ENCODE data around the gene IGFBP5.

The IGFBP5 gene, protein sequence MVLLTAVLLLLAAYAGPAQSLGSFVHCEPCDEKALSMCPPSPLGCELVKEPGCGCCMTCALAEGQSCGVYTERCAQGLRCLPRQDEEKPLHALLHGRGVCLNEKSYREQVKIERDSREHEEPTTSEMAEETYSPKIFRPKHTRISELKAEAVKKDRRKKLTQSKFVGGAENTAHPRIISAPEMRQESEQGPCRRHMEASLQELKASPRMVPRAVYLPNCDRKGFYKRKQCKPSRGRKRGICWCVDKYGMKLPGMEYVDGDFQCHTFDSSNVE

DNA sequence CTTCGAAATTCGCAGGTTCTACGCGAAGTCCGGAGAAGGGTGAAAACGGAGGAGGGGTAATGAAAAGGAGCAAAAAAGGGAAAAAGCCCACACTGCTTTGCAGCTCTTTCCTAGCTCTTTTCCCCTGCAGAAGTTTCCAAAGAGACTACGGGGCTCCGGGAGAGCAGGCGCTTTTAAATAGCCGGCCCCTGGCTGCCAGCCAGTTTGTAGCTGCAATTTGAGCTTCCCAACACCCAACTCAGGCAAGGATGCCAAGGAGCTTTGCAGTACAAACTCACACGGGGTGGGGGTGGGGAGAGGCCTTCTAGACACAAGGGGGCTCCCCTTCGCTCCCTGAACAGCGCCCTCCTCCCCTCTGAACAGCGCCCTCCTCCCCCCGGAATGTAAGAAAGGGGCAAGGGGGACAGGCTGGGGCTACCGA lies at the start of gene IGFBP5:
IGFBP5 (minus strand) TSS at position 149 of the 421 bp plus-strand sequence. CDS start 774 bp downstream, outside the sequence.
- in situ Hi-C loops (cut with MboI; ENCODE audit: low sequenced_read_pairs): no loop called here

- in situ Hi-C loops (cut with MboI; ENCODE audit: low sequenced_read_pairs): no loop called here
These were observed 48.4 kb upstream of the IGFBP5 start for GRCh38 chr2:216743781-216744180.

GRCh38 chr2:216742411-216742810 lies 47.1 kb upstream of the IGFBP5 start:
- in situ Hi-C loops (cut with MboI; ENCODE audit: low sequenced_read_pairs): no loop called here

- in situ Hi-C loops (cut with MboI; ENCODE audit: low sequenced_read_pairs): no loop called here
These were observed 45.9 kb upstream of the IGFBP5 start for GRCh38 chr2:216741223-216741593.

DNA sequence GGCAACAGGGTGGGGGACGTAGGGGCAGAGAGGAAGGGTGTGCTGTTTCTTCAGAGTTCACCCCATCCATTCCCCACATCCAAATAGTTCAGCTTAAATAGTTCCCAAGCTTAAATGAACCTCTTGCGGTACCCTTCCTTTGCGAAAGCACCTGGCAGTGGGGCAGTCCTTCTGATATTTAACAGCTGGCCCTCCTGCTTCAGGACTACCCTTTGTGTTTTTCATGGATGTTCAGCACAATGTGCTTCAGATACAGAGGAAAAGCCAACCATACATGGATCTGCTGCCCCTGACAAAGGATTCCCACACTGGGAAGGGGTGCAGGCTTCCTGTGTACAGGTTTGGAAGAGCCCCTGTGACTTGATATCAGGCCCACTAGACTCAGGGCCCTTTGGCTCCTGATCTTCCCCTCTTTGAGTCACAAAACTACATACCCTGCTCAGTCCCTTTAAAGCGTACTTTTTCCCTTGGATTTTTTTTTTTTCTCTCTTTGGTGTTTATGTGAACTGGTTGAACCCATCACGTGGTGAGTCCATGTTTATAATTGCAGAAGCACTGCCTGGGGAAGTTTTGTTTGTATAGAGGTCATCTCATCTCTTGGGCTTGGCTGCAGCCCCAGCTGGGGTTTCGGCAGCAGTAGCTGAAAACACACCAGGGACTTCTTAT lies 45.3 kb upstream of the IGFBP5 start:
- in situ Hi-C loops (cut with MboI; ENCODE audit: low sequenced_read_pairs): no loop called here

GRCh38 chr2:216739035-216739434 lies 43.7 kb upstream of the IGFBP5 start:
- in situ Hi-C loops (cut with MboI; ENCODE audit: low sequenced_read_pairs): no loop called here

DNA sequence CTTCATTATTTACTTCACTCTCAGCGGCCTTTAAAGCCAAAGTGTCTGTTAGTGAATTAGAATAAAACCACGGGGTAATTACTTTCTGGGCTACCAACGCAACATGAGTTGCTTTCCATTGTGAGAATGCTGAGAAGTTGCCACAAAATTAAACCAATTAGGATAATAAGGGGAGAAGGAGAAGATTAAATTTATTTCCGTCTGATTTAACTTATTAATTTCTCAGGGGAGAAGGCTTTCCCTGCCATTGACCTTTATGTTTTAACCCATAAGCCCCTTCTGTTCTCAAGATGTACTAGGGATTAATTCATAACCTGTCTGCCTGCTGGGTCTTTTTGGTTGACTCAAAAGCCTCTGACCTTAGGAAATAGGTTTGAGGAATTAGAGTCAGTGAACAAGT lies 42.3 kb upstream of the IGFBP5 start:
- in situ Hi-C loops (cut with MboI; ENCODE audit: low sequenced_read_pairs): no loop called here

DNA sequence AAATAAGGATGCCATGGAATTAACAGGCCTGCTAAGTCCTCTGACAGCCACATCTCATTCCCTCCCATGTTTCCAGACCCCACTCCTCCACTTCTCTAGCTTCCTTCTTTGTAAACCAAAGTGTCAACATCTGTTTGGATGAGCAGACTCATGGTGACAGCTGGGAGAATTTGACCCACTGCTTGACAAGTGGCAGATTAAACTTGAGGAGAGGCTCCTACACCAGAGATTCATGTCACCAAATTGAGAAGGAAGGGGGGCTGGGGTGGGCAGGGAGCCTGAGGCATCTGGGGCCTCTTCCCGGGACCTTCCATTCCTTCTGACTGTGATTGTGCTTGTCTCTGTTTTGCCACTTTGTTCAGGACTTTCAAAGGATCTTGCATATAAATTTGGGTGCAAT lies 41.0 kb upstream of the IGFBP5 start:
- in situ Hi-C loops (cut with MboI; ENCODE audit: low sequenced_read_pairs): no loop called here

DNA sequence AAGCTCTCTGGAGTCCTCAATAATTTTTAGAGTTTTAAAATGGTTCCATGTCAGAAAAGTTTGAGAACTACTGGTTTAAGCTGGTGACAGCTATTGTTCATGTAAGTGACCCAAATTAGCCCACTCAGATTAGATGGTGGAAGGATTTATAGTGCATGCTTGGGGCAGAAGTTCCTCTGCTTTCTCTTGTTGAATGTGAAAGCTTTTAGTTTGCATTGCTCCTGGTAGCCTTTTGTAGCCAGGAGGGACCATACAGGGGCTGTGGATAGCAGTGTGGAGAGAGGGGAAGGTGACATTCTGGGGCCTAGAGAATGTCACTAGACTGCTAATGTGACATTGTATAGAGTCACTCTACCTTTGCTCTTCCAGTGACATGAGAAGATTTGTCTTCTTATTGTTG lies 40.3 kb upstream of the IGFBP5 start:
- in situ Hi-C loops (cut with MboI; ENCODE audit: low sequenced_read_pairs): no loop called here

- in situ Hi-C loops (cut with MboI; ENCODE audit: low sequenced_read_pairs): no loop called here
These were observed 39.7 kb upstream of the IGFBP5 start for GRCh38 chr2:216735086-216735485.

DNA sequence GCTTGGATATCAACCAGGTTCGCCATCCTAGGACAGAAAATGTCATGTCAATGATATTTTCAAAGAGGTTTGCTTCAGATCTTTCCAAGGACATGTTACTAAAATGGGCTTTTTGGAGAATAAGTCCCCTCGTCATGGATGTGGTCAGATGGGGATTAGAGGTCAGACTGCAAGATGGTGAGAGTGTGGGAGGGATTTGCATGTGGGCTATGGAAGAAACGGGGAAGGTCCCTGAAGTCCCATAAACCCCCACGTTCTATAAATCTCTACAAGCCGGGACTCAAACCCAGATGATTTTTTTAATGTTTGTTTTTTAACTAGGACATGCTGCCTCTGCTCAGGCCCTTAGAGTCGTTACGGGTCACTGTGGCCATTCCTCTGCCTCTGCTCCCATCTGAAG lies 37.7 kb upstream of the IGFBP5 start:
- in situ Hi-C loops (cut with MboI; ENCODE audit: low sequenced_read_pairs): no loop called here

DNA sequence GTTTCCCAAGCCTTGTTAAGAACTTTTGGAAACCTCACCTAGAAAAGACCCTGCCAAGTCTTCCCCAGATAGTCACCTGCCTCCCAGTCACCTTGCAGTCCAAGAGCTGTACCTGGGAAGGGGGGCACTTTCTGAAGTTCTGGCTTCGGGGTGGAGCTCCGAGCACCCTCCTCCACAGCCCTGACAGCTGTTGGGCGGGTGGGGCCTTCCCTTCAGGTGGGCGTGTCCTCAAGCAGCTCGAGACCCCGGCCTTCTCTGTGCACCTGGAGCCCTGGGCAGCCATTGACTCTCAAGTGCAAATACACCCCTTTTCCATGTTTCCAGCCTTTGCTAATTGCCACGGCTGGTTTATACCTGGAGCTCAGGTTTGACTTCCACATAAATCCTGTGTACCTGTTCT lies 37.0 kb upstream of the IGFBP5 start:
- in situ Hi-C loops (cut with MboI; ENCODE audit: low sequenced_read_pairs): no loop called here

- in situ Hi-C loops (cut with MboI; ENCODE audit: low sequenced_read_pairs): no loop called here
These were observed 36.1 kb upstream of the IGFBP5 start for GRCh38 chr2:216731465-216731864.

DNA sequence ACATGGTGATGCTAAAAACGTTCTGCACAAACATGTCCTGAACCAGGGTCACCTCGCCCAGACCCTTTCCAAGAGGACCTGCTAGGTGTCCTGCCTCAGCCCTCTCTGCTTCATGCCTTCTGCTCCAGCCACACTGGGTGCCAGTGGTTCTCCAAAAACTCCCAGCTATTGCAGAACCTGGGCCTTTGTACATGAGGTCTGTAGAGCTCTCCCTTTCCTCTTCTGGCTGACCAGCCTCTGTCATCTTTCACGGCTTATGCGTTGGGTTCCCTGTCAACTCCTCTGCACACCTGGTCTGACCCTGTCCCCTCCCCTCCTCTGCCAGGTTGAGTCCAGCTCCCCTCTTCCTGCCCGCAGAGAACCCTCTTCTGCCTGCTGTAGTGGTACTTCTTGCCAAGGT lies 35.5 kb upstream of the IGFBP5 start:
- in situ Hi-C loops (cut with MboI; ENCODE audit: low sequenced_read_pairs): no loop called here

GRCh38 chr2:216727346-216728122 lies 32.2 kb upstream of the IGFBP5 start:
- in situ Hi-C loops (cut with MboI; ENCODE audit: low sequenced_read_pairs): no loop called here

GRCh38 chr2:216724190-216724589 lies 28.8 kb upstream of the IGFBP5 start:
- in situ Hi-C loops (cut with MboI; ENCODE audit: low sequenced_read_pairs): no loop called here

DNA sequence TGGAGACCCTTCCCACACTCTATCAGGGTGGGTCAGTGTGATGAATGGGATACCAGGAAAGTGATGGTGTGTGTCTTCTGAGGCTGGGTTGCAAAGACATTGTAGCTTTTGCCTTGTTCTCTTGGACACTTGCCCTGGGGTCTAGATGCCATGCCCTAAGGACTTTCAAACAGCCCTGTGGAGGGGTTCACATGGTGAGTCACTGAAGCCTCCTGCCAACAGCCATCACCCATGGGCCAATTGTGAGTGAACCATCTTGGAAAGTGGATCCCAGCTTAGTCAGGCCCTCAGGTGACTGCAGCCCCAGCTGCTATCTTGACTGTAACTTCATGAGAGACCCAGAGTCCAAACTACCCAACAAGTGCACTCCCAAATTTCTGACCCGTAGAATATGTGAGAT lies 25.8 kb upstream of the IGFBP5 start:
- in situ Hi-C loops (cut with MboI; ENCODE audit: low sequenced_read_pairs): no loop called here

- in situ Hi-C loops (cut with MboI; ENCODE audit: low sequenced_read_pairs): no loop called here
These were observed 25.4 kb upstream of the IGFBP5 start for GRCh38 chr2:216720722-216721121.

- in situ Hi-C loops (cut with MboI; ENCODE audit: low sequenced_read_pairs): no loop called here
These were observed 22.7 kb upstream of the IGFBP5 start for GRCh38 chr2:216717907-216718615.

DNA sequence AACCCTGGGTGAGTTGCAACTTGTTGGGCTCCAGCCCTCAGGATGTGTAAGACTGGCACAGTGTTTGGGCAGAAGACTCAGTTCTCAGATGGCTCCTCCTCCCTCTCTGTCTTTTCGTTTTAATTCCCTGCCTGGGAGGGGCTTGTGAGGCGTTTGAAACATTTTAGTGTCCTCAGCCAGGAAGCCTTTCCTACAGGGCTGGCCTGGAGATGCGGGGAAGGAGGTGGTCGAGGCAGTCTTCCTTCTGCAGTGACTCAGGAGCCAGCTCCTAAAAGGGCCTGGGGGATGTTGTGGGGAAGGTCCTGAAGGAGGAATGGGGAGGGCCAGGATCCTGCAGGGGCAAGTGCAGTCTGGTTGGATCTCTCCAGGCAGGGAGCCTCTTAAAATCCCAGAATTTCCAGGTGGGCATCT lies 22.1 kb upstream of the IGFBP5 start:
- in situ Hi-C loops (cut with MboI; ENCODE audit: low sequenced_read_pairs): no loop called here

GRCh38 chr2:216716109-216716508 lies 20.8 kb upstream of the IGFBP5 start:
- in situ Hi-C loops (cut with MboI; ENCODE audit: low sequenced_read_pairs): no loop called here
